H1 (cell line): ENCODE data around the gene GPR156. TPM values are rescaled to one million over a fixed set of nuclear protein-coding genes. Genes with fewer than 3 reads are reported as not detected.

Experiments
- CTCF ChIA-PET: fragments of 300-600 bp; sonication (Branson Sonifier 250); formaldehyde crosslinking; loops from one replicate; lab custom pipeline; 2021; ENCODE audit not compliant: partially characterized antibody; lab: Charles Lee
- POLR2A ChIA-PET: fragments of 300-600 bp; sonication (Branson Sonifier 250); formaldehyde crosslinking; loops from one replicate; lab custom pipeline; 2021; ENCODE audit warnings: inconsistent platforms; ENCODE audit not compliant: partially characterized antibody; lab: Charles Lee
- DNase-seq, 2 experiments: peaks; one replicate each; pipeline versions ENCODE4 v3.0.0 to v3.0.0-alpha.2; 2010 to 2022; ENCODE audit warnings: low spot score in 2 of 2, low read depth in 1 of 2, mixed read lengths in 1 of 2
- FAIRE-seq: peaks from 2 replicates; lab custom pipeline; 2011; peaks lifted over from hg19 to GRCh38; lab: Jason Lieb, UNC
- H2AFZ ChIP-seq: 2 replicates; pipeline ENCODE4 v1.8.1; 2012; ENCODE audit warnings: low read length, inconsistent platforms
- H2AK5ac ChIP-seq: 2 replicates; pipeline ENCODE4 v1.6.1; 2013; ENCODE audit warnings: low read depth, low read length
- H2BK120ac ChIP-seq: replicated peaks from 2 replicates; pipeline ENCODE3; 2013; ENCODE audit warnings: low read depth, low read length, inconsistent platforms
- H2BK12ac ChIP-seq: 2 replicates; pipeline ENCODE4 v1.6.1; 2013; ENCODE audit warnings: low read depth, low read length
- H2BK15ac ChIP-seq: 2 replicates; pipeline ENCODE4 v1.6.1; 2013; ENCODE audit warnings: low read length
- H2BK20ac ChIP-seq: 2 replicates; pipeline ENCODE4 v1.6.1; 2013; ENCODE audit warnings: low read length
- H2BK5ac ChIP-seq: 2 replicates; pipeline ENCODE4 v1.6.1; 2013; ENCODE audit warnings: low read depth, low read length
- H3K14ac ChIP-seq: 2 replicates; pipeline ENCODE4 v1.6.1; 2013; ENCODE audit warnings: inconsistent platforms; ENCODE audit not compliant: insufficient read length
- H3K18ac ChIP-seq: 2 replicates; pipeline ENCODE4 v1.6.1; 2013; ENCODE audit warnings: low read length; ENCODE audit errors: extremely low read depth
- H3K23ac ChIP-seq: 2 replicates; pipeline ENCODE4 v1.6.1; 2013; ENCODE audit warnings: inconsistent platforms; ENCODE audit not compliant: insufficient read length
- H3K23me2 ChIP-seq: 2 replicates; pipeline ENCODE4 v1.6.1; 2013; ENCODE audit warnings: low read depth, low read length
- H3K27ac ChIP-seq: 2 replicates; pipeline ENCODE4 v1.6.1; 2011; ENCODE audit warnings: low read depth, low read length, inconsistent platforms
- H3K27me3 ChIP-seq, 4 experiments: replicated peaks in 1 of 4; 1 replicate in 1 of 4; 2 replicates in 3 of 4; pipeline versions ENCODE4 v1.6.1 to v1.8.1; 2011 to 2013; ENCODE audit warnings: low read length in 3 of 4, mild to moderate bottlenecking in 3 of 4, inconsistent platforms in 2 of 4, mixed read lengths in 2 of 4, moderate library complexity in 1 of 4; ENCODE audit not compliant: control insufficient read depth in 3 of 4, insufficient read depth in 3 of 4; ENCODE audit errors: extremely low read depth in 1 of 4
- H3K36me3 ChIP-seq, 4 experiments: 2 replicates each; pipeline versions ENCODE4 v1.6.1 to v1.8.1; 2011 to 2013; ENCODE audit warnings: mild to moderate bottlenecking in 4 of 4, low read length in 3 of 4, moderate library complexity in 2 of 4, control low read depth in 1 of 4, inconsistent platforms in 1 of 4; ENCODE audit not compliant: insufficient read depth in 4 of 4, control insufficient read depth in 2 of 4
- H3K4ac ChIP-seq: replicated peaks from 2 replicates; pipeline ENCODE3; 2013; ENCODE audit warnings: low read length, low read depth, mixed read lengths, inconsistent platforms; ENCODE audit not compliant: insufficient read length
- H3K4me1 ChIP-seq, 4 experiments: replicated peaks in 1 of 4; 1 replicate in 1 of 4; 2 replicates in 3 of 4; pipeline versions ENCODE4 v1.6.1 to v1.8.1; 2011 to 2013; ENCODE audit warnings: low read length in 3 of 4, inconsistent platforms in 2 of 4, mixed read lengths in 1 of 4; ENCODE audit not compliant: insufficient read depth in 4 of 4, control insufficient read depth in 3 of 4
- H3K4me2 ChIP-seq, 2 experiments: 2 replicates each; pipeline versions ENCODE4 v1.6.1 to v1.8.1; 2011 to 2013; ENCODE audit warnings: low read depth in 2 of 2, low read length in 2 of 2, control low read depth in 1 of 2, inconsistent platforms in 1 of 2, mild to moderate bottlenecking in 1 of 2; ENCODE audit not compliant: insufficient read depth in 1 of 2
- H3K4me3 ChIP-seq, 4 experiments: fragments of 200-600, 300-600 bp in 1 of 4; sonication (generic), shearing (Covaris generic), sonication (Bioruptor Twin) in 1 of 4; 2 replicates each; pipeline versions ENCODE4 v1.5.1 to v1.8.1; 2011 to 2016; ENCODE audit warnings: low read length in 4 of 4, low read depth in 3 of 4, control low read depth in 2 of 4, inconsistent platforms in 2 of 4, mild to moderate bottlenecking in 2 of 4, mixed read lengths in 1 of 4, moderate library complexity in 1 of 4; ENCODE audit not compliant: insufficient read depth in 2 of 4; ENCODE audit errors: extremely low read depth in 1 of 4
- H3K56ac ChIP-seq: replicated peaks from 2 replicates; pipeline ENCODE3; 2013; ENCODE audit warnings: low read depth, mild to moderate bottlenecking, mixed read lengths, low read length, inconsistent platforms; ENCODE audit not compliant: insufficient read length
- H3K79me1 ChIP-seq: 2 replicates; pipeline ENCODE4 v1.6.1; 2013; ENCODE audit warnings: low read depth, low read length, control low read depth
- H3K79me2 ChIP-seq, 2 experiments: 2 replicates each; pipeline versions ENCODE4 v1.6.1 to v1.8.1; 2012 to 2013; ENCODE audit warnings: low read length in 2 of 2, mild to moderate bottlenecking in 2 of 2, inconsistent platforms in 1 of 2; ENCODE audit not compliant: insufficient read depth in 2 of 2, control insufficient read depth in 1 of 2
- H3K9ac ChIP-seq, 4 experiments: replicated peaks in 1 of 4; 1 replicate in 1 of 4; 2 replicates in 3 of 4; pipeline versions ENCODE4 v1.6.1 to v1.8.1; 2011 to 2013; ENCODE audit warnings: low read depth in 3 of 4, low read length in 3 of 4, control low read depth in 2 of 4, mild to moderate bottlenecking in 2 of 4, moderate library complexity in 2 of 4, inconsistent platforms in 1 of 4; ENCODE audit errors: extremely low read depth in 1 of 4
- H3K9me3 ChIP-seq, 2 experiments: 2 replicates each; pipeline versions ENCODE4 v1.6.1 to v1.8.1; 2012 to 2013; ENCODE audit warnings: mild to moderate bottlenecking in 2 of 2, moderate library complexity in 2 of 2, control low read depth in 1 of 2, inconsistent platforms in 1 of 2, low read depth in 1 of 2, low read length in 1 of 2, mixed read lengths in 1 of 2; ENCODE audit not compliant: insufficient read depth in 2 of 2
- H4K20me1 ChIP-seq, 2 experiments: replicated peaks in 1 of 2; 2 replicates each; pipeline versions ENCODE3 to v1.8.1; 2011 to 2013; ENCODE audit warnings: inconsistent platforms in 2 of 2, low read length in 2 of 2, mild to moderate bottlenecking in 1 of 2; ENCODE audit not compliant: insufficient read depth in 2 of 2, control insufficient read depth in 1 of 2
- H4K5ac ChIP-seq: 2 replicates; pipeline ENCODE4 v1.6.1; 2013; ENCODE audit warnings: low read length, low read depth, mixed read lengths, inconsistent platforms; ENCODE audit not compliant: insufficient read length
- H4K8ac ChIP-seq: 2 replicates; pipeline ENCODE4 v1.8.0; 2013; ENCODE audit warnings: mild to moderate bottlenecking, moderate library complexity, low read length, inconsistent platforms; ENCODE audit not compliant: insufficient read depth; ENCODE audit errors: extremely low read depth
- H4K91ac ChIP-seq: replicated peaks from 2 replicates; pipeline ENCODE3; 2013; ENCODE audit warnings: low read length, mixed read lengths, inconsistent platforms; ENCODE audit not compliant: insufficient read length
- ASH2L ChIP-seq: fragments of 200-600, 300-600 bp; sonication (generic); IDR thresholded peaks from one replicate; pipeline ENCODE4 v1.7.1; 2017; ENCODE audit warnings: low read length
- EGR1 ChIP-seq: IDR thresholded peaks from 2 replicates; pipeline ENCODE4 v1.6.1; 2011; ENCODE audit warnings: low read depth, low read length, borderline replicate concordance
- FOSL1 ChIP-seq: IDR thresholded peaks from 2 replicates; pipeline ENCODE4 v1.6.1; 2011; ENCODE audit warnings: mild to moderate bottlenecking, low read depth, low read length, moderate library complexity; ENCODE audit not compliant: insufficient read depth
- JUND ChIP-seq: IDR thresholded peaks from 2 replicates; pipeline ENCODE4 v1.6.1; 2011; ENCODE audit warnings: mild to moderate bottlenecking, improper control_type of control experiment, low read length
- RBBP5 ChIP-seq: IDR thresholded peaks from 2 replicates; pipeline ENCODE4 v1.7.1; 2012; ENCODE audit warnings: low read depth, mild to moderate bottlenecking, inconsistent platforms, low read length, moderate library complexity, borderline replicate concordance
- RXRA ChIP-seq: IDR thresholded peaks from 2 replicates; pipeline ENCODE4 v1.6.1; 2011; ENCODE audit warnings: low read depth, mild to moderate bottlenecking, low read length, moderate library complexity; ENCODE audit not compliant: insufficient read depth
- SUZ12 ChIP-seq: fragments of 200-600 bp; sonication (generic); IDR thresholded peaks from 2 replicates; pipeline ENCODE4 v1.6.1; 2012; ENCODE audit warnings: mild to moderate bottlenecking, inconsistent platforms, low read length, moderate library complexity, mixed read lengths
- TBP ChIP-seq: IDR thresholded peaks from 2 replicates; pipeline ENCODE4 v1.6.1; 2011; ENCODE audit warnings: low read depth, low read length, improper control_type of control experiment
- YY1 ChIP-seq: IDR thresholded peaks from 2 replicates; pipeline ENCODE4 v1.6.1; 2011; ENCODE audit warnings: low read depth, mild to moderate bottlenecking, low read length
- ZNF274 ChIP-seq: IDR thresholded peaks from 2 replicates; pipeline ENCODE4 v1.7.0; 2012; ENCODE audit warnings: low read length, borderline replicate concordance; ENCODE audit errors: extremely low read depth
- WGBS, 2 experiments: shearing (Covaris generic) in 1 of 2; methylation state at CpG; one replicate each; pipeline versions ENCODE4 v1.1.6 to v1.1.7; 2013 to 2015; ENCODE audit warnings: low lambda C conversion rate in 2 of 2, mixed read lengths in 2 of 2, inconsistent platforms in 1 of 2, low coverage in 1 of 2, missing lambda C conversion rate in 1 of 2; ENCODE audit not compliant: insufficient replicate concordance in 2 of 2, insufficient coverage in 1 of 2, insufficient read length in 1 of 2; ENCODE audit errors: extremely low coverage in 1 of 2, missing lambda C conversion rate in 1 of 2; 5-methylcytosine and 5-hydroxymethylcytosine counted together
- polyA plus RNA-seq, 7 experiments: library from polyadenylated mRNA; depleted of rRNA in 3 of 7; stranded (reverse) in 5 of 7; unstranded in 2 of 7; fragments of >200 nt in 5 of 7; fragments of 200-250 nt in 2 of 7; gene quantifications; 1 replicate in 5 of 7; 2 replicates in 1 of 7; 4 replicates in 1 of 7; pipeline versions ENCODE4 v1.2.1 to v1.2.3, GENCODE V29; 2011 to 2013; ENCODE audit warnings: missing spikeins in 2 of 7, mixed read lengths in 2 of 7
- total RNA-seq: library from RNA; stranded (reverse); fragmentation: NEBNext Ultra II Directional; extraction: Animal tissue kit (Norgen Biotek cat#: 25700); gene quantifications from 2 replicates; pipeline ENCODE4 v1.2.1, GENCODE V29; 2021
- TF ChIP-seq, protein P1 (sequence below): IDR thresholded peaks from 2 replicates; pipeline ENCODE4 v1.6.1; 2012; ENCODE audit warnings: inconsistent platforms
- TF ChIP-seq, protein P2 (sequence below): IDR thresholded peaks from 2 replicates; pipeline ENCODE4 v1.6.1; 2012; ENCODE audit warnings: low read length, inconsistent platforms

Gene GPR156
- total and polyA plus RNA-seq, 2 of the 8 experiments (the other 6 are each of a cell fraction or from before 2014, with no cell fraction given), result 1.6 to 1.8 TPM

DNA sequence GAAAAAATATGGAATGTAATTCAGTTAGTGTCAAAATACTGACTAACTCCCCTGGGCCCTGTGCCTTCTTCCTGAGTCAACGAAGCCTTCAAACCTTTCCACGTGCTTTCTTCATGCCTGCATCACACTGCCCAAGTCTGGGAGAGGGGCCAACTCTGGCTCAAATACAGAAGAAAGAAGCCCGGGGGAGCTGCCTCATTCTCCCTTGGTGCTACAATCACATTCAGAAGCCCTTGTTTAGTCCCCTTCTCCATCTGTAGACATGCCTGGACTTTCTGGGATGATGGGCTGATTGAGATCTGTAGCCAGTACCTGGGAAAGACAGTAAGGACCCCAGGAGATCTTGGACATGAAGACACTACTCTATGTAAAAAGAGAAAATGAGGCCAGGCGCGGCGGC, 113.0 kb downstream of the GPR156 start:
- no peaks in the 10 kb centered on the region for H3K79me2 ChIP-seq
- no peaks in the 10 kb centered on the region for H3K9me3 ChIP-seq
- no peak overlapping the region for H4K5ac ChIP-seq
- no peak overlapping the region for H3K56ac ChIP-seq
- no peak overlapping the region for H2BK5ac ChIP-seq
- no peak overlapping the region for H3K4me2 ChIP-seq
- TF ChIP-seq TBP, result no peak
- no peak for TF ChIP-seq EGR1
- no peak for TF ChIP-seq YY1
- TF ChIP-seq ZNF274, result no peak
- no peak for TF ChIP-seq RXRA
- TF ChIP-seq, protein P1, sequence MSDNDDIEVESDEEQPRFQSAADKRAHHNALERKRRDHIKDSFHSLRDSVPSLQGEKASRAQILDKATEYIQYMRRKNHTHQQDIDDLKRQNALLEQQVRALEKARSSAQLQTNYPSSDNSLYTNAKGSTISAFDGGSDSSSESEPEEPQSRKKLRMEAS, result no peak
- no peak for TF ChIP-seq JUND
- TF ChIP-seq, protein P2, sequence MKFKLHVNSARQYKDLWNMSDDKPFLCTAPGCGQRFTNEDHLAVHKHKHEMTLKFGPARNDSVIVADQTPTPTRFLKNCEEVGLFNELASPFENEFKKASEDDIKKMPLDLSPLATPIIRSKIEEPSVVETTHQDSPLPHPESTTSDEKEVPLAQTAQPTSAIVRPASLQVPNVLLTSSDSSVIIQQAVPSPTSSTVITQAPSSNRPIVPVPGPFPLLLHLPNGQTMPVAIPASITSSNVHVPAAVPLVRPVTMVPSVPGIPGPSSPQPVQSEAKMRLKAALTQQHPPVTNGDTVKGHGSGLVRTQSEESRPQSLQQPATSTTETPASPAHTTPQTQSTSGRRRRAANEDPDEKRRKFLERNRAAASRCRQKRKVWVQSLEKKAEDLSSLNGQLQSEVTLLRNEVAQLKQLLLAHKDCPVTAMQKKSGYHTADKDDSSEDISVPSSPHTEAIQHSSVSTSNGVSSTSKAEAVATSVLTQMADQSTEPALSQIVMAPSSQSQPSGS, result no peak
- TF ChIP-seq FOSL1, result no peak
- no peak for TF ChIP-seq ASH2L
- TF ChIP-seq SUZ12, result no peak
- TF ChIP-seq RBBP5, result no peak
- H3K79me1 ChIP-seq, result no peaks in the 10 kb centered on the region
- H3K36me3 ChIP-seq, result no peaks in the 10 kb centered on the region
- H3K4me3 ChIP-seq, result no peak overlapping the region
- no peaks in the 10 kb centered on the region for H3K27me3 ChIP-seq
- no peak overlapping the region for H3K4ac ChIP-seq
- H2BK20ac ChIP-seq, result no peak overlapping the region
- H2AK5ac ChIP-seq, result no peak overlapping the region
- no peak overlapping the region for H4K91ac ChIP-seq
- H2BK120ac ChIP-seq, result no peak overlapping the region
- H3K4me1 ChIP-seq, result no peaks in the 10 kb centered on the region; a peak in 1 of 7 replicates
- 75% methylated on average over 6 of the region's 6 CpGs; no CpG with 5 or more reads in 1 of the 2 experiments for WGBS, 2 experiments
- no peak for DNase-seq
- H3K9ac ChIP-seq, result no peak overlapping the region
- ChIA-PET CTCF (interaction anchor here (0.5 to 0.8 kb wide), 2 partner anchors 132 to 1635 kb away, joined by 3 read pairs; no protein-coding TSS in a partner anchor), POLR2A (interaction anchor here (2.9 kb wide), 1 partner anchor 77 kb away, joined by 12 read pairs; no protein-coding TSS in a partner anchor)
- no peak overlapping the region for H3K14ac ChIP-seq
- no peak for FAIRE-seq
- H2AFZ ChIP-seq, result no peak overlapping the region
- H4K8ac ChIP-seq, result no peak overlapping the region
- H2BK15ac ChIP-seq, result no peak overlapping the region
- no peak overlapping the region for H3K27ac ChIP-seq
- H3K23me2 ChIP-seq, result no peaks in the 10 kb centered on the region
- H2BK12ac ChIP-seq, result no peak overlapping the region
- H3K23ac ChIP-seq, result no peak overlapping the region
- no peak overlapping the region for H3K18ac ChIP-seq
- H4K20me1 ChIP-seq, result no peaks in the 10 kb centered on the region
